B cell (primary cell): ENCODE results near the gene FADS1. TPM values are rescaled to one million over a fixed set of nuclear protein-coding genes. Genes with fewer than 3 reads are reported as not detected.

Experiments used
- ATAC-seq: fragments of 200-7000 bp; cut with Tn5 transposase; one replicate; pipeline ENCODE4 v1.10.0; 2021; ENCODE audit warnings: low read depth, mild to moderate bottlenecking, moderate number of reproducible peaks, moderate library complexity
- CTCF ChIA-PET: fragments of 350-600 bp; sonication (Branson Sonifier 250); formaldehyde crosslinking; loops from one replicate; lab custom pipeline; 2021; ENCODE audit warnings: antibody characterized with exemption, inconsistent platforms; lab: Charles Lee
- POLR2A ChIA-PET: fragments of 350-600 bp; sonication (Branson Sonifier 250); formaldehyde crosslinking; loops from one replicate; lab custom pipeline; 2021; ENCODE audit warnings: antibody characterized with exemption; lab: Charles Lee
- DNase-seq: peaks from one replicate; pipeline ENCODE4 v3.0.0; 2013
- H2AFZ ChIP-seq: 2 replicates; pipeline ENCODE4 v1.6.1; 2012; ENCODE audit warnings: mild to moderate bottlenecking, low read depth, low read length; ENCODE audit not compliant: insufficient read depth, poor library complexity, severe bottlenecking
- H3K27ac ChIP-seq, 2 donors: 1 replicate in 1 of 2; 2 replicates in 1 of 2; pipeline ENCODE4 v1.5.1; 2012 to 2013; ENCODE audit warnings: low read length in 2 of 2, mild to moderate bottlenecking in 2 of 2, moderate library complexity in 1 of 2
- H3K27me3 ChIP-seq, 4 experiments: fragments of 200-600 bp in 1 of 4; sonication (generic) in 1 of 4; replicated peaks in 1 of 4; 1 replicate in 2 of 4; 2 replicates in 2 of 4; pipeline versions ENCODE4 v1.6.1 to v1.7.0; 2013 to 2016; ENCODE audit warnings: low read length in 3 of 4, mild to moderate bottlenecking in 2 of 4, mixed read lengths in 1 of 4, moderate library complexity in 1 of 4; ENCODE audit not compliant: insufficient read depth in 4 of 4, control insufficient read depth in 3 of 4; ENCODE audit errors: control extremely low read depth in 1 of 4
- H3K36me3 ChIP-seq, 2 experiments: replicated peaks in 1 of 2; 1 replicate in 1 of 2; 2 replicates in 1 of 2; pipeline versions ENCODE4 v1.6.1 to v1.7.1; 2013; ENCODE audit warnings: low read length in 1 of 2; ENCODE audit not compliant: insufficient read depth in 2 of 2, control insufficient read depth in 1 of 2; ENCODE audit errors: control extremely low read depth in 1 of 2, extremely low read depth in 1 of 2
- H3K4me1 ChIP-seq, 2 donors: fragments of 200-600 bp in 1 of 2; sonication (generic) in 1 of 2; 1 replicate in 1 of 2; 2 replicates in 1 of 2; pipeline versions ENCODE4 v1.5.1 to v1.6.1; 2013 to 2017; ENCODE audit warnings: low read length in 2 of 2; ENCODE audit not compliant: control insufficient read depth in 2 of 2, insufficient read depth in 2 of 2
- H3K4me2 ChIP-seq: replicated peaks from 2 replicates; pipeline ENCODE3; 2012; ENCODE audit warnings: mild to moderate bottlenecking, low read depth, low read length; ENCODE audit not compliant: poor library complexity, severe bottlenecking
- H3K4me3 ChIP-seq, 5 experiments: fragments of 200-600 bp in 1 of 5; sonication (generic) in 1 of 5; 1 replicate in 3 of 5; 2 replicates in 2 of 5; pipeline versions ENCODE4 v1.5.1 to v1.7.0; 2011 to 2016; ENCODE audit warnings: low read length in 4 of 5, mild to moderate bottlenecking in 4 of 5, low read depth in 2 of 5, control low read depth in 1 of 5, moderate library complexity in 1 of 5; ENCODE audit not compliant: insufficient read depth in 1 of 5; ENCODE audit errors: control extremely low read depth in 1 of 5, extremely low read depth in 1 of 5
- H3K79me2 ChIP-seq: fragments of 200-600 bp; sonication (generic); one replicate; pipeline ENCODE4 v1.6.0; 2016; ENCODE audit warnings: low read length; ENCODE audit not compliant: control insufficient read depth, insufficient read depth
- H3K9ac ChIP-seq: fragments of 200-600 bp; sonication (generic); 2 replicates; pipeline ENCODE4 v1.6.1; 2017; ENCODE audit warnings: mild to moderate bottlenecking, low read length, moderate library complexity
- H3K9me3 ChIP-seq, 3 donors: one replicate each; pipeline versions ENCODE4 v1.6.1 to v1.7.1; 2013; ENCODE audit warnings: low read length in 2 of 3; ENCODE audit not compliant: control insufficient read depth in 2 of 3, insufficient read depth in 1 of 3; ENCODE audit errors: control extremely low read depth in 1 of 3
- H4K20me1 ChIP-seq: 2 replicates; pipeline ENCODE4 v1.6.0; 2012; ENCODE audit warnings: mild to moderate bottlenecking, low read length; ENCODE audit not compliant: insufficient read depth, control insufficient read depth, poor library complexity, severe bottlenecking
- H3K27ac Mint-ChIP-seq: one replicate; pipeline ENCODE4 v1.8.0; 2021; ENCODE audit warnings: mixed read lengths
- H3K27me3 Mint-ChIP-seq: one replicate; pipeline ENCODE4 v1.8.0; 2021; ENCODE audit warnings: mixed read lengths
- H3K4me1 Mint-ChIP-seq: one replicate; pipeline ENCODE4 v1.8.0; 2021; ENCODE audit warnings: mixed read lengths
- H3K4me3 Mint-ChIP-seq: one replicate; pipeline ENCODE4 v1.8.0; 2021; ENCODE audit warnings: mixed read lengths
- H3K9me3 Mint-ChIP-seq: one replicate; pipeline ENCODE4 v1.8.0; 2022; ENCODE audit warnings: mixed read lengths; ENCODE audit not compliant: insufficient read depth
- EZH2 ChIP-seq: IDR thresholded peaks from 2 replicates; pipeline ENCODE4 v1.6.1; 2012; ENCODE audit warnings: borderline replicate concordance, low read depth, mild to moderate bottlenecking, moderate library complexity, low read length; ENCODE audit not compliant: insufficient read depth, poor library complexity, severe bottlenecking
- WGBS: methylation state at CpG from one replicate; pipeline ENCODE4 v1.1.5; 2013; ENCODE audit warnings: missing lambda C conversion rate; ENCODE audit not compliant: insufficient coverage; 5-methylcytosine and 5-hydroxymethylcytosine counted together
- intact Hi-C: fragments of 100-400 bp; cut with micrococcal nuclease; formaldehyde crosslinking; loops from one replicate; pipeline ENCODE4 v1.10.0; 2022
- polyA plus RNA-seq: library from polyadenylated mRNA; depleted of rRNA; stranded (reverse); fragments of >200 nt; gene quantifications from 2 replicates; pipeline ENCODE4 v1.2.3, GENCODE V29; 2012
- total RNA-seq, 2 donors: library from RNA; stranded (reverse); fragments of 120-200 nt in 1 of 2; gene quantifications; 1 replicate in 1 of 2; 2 replicates in 1 of 2; pipeline versions ENCODE4 v1.2.3 to v1.2.4, GENCODE V29; 2013 to 2022
- TF ChIP-seq, protein P1 (sequence below): fragments of 200-600 bp; IDR thresholded peaks from one replicate; pipeline ENCODE4 v1.8.0; 2022; ENCODE audit warnings: antibody characterized with exemption, mild to moderate bottlenecking

Gene FADS1
- total and polyA plus RNA-seq, 2 donors (not counting 1 experiment from before 2014, with no cell fraction given): 0.39 to 15.6 TPM

DNA sequence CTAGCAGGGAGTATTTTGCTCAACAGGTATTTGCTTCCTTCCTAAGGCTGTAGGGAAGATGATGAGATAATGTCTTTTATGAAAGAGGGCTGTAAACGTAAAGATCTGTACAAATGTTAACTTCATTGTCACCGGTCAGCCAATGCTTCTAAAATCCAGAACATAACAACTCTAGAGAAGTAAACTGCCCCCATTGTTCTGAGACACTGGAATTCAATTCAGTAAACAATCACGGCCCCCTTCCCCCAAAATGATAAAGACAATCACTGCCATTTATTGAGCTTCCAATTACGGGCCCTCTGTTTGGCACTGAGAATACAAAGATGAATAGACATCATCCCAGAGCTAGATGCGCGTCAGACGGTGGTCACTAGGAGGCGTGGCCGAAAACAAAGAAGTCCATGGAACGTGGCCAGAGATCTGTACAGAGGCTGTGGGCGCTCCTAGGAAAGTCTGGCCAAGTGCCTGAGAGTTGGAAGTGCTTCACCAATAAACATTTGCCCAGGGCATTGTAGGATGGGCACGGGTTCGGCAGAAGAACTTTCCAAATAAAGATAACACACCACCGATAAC, 25.0 kb downstream of the FADS1 start:
- ChIA-PET POLR2A (interaction anchor here (1.9 kb wide), 1 partner anchor 332 kb away, joined by 6 read pairs; the partner anchor contains the start of gene INCENP), CTCF (interaction anchor here (0.6 to 3.8 kb wide), 6 partner anchors 9 to 515 kb away, joined by 3 to 32 read pairs (median 9); no protein-coding TSS in a partner anchor)
- no peaks in the 10 kb centered on the region for H3K27me3 Mint-ChIP-seq
- 6% methylated on average over 14 of the region's 14 CpGs for whole genome bisulfite sequencing
- H2AFZ ChIP-seq: peak overlapping the region; percentile 99
- peak overlapping the region; percentile 92 to 96 for H3K27ac ChIP-seq
- H3K4me1 ChIP-seq: peaks cover 11 to 25% of the 10 kb centered on the region in 2 donors
- no peaks in the 10 kb centered on the region for H3K27me3 ChIP-seq
- intact Hi-C loops: loop anchor here (1.0 to 5.0 kb wide), 6 partner anchors 25 to 880 kb away; partner anchors contain the start of genes FADS1 and TMEM109
- peak overlapping the region; percentile 87 for H3K9ac ChIP-seq
- H3K36me3 ChIP-seq: peaks cover 0 to 42% of the 10 kb centered on the region in 2 experiments
- DNase-seq: no peak
- H3K4me2 ChIP-seq: peak overlapping the region; percentile 80
- no peaks in the 10 kb centered on the region for H3K9me3 Mint-ChIP-seq
- peak overlapping the region; percentile 93 for H3K4me3 Mint-ChIP-seq
- H3K9me3 ChIP-seq: no peaks in the 10 kb centered on the region
- peaks cover 73% of the 10 kb centered on the region for H3K79me2 ChIP-seq
- H4K20me1 ChIP-seq: no peaks in the 10 kb centered on the region
- peak overlapping the region; percentile 80 to 94 (median 88) for H3K4me3 ChIP-seq
- H3K4me1 Mint-ChIP-seq: peaks cover 32% of the 10 kb centered on the region
- H3K27ac Mint-ChIP-seq: peak overlapping the region; percentile 97
- no peak for TF ChIP-seq EZH2
- TF ChIP-seq, protein P1, sequence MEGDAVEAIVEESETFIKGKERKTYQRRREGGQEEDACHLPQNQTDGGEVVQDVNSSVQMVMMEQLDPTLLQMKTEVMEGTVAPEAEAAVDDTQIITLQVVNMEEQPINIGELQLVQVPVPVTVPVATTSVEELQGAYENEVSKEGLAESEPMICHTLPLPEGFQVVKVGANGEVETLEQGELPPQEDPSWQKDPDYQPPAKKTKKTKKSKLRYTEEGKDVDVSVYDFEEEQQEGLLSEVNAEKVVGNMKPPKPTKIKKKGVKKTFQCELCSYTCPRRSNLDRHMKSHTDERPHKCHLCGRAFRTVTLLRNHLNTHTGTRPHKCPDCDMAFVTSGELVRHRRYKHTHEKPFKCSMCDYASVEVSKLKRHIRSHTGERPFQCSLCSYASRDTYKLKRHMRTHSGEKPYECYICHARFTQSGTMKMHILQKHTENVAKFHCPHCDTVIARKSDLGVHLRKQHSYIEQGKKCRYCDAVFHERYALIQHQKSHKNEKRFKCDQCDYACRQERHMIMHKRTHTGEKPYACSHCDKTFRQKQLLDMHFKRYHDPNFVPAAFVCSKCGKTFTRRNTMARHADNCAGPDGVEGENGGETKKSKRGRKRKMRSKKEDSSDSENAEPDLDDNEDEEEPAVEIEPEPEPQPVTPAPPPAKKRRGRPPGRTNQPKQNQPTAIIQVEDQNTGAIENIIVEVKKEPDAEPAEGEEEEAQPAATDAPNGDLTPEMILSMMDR: no peak
- no peak for ATAC-seq

DNA sequence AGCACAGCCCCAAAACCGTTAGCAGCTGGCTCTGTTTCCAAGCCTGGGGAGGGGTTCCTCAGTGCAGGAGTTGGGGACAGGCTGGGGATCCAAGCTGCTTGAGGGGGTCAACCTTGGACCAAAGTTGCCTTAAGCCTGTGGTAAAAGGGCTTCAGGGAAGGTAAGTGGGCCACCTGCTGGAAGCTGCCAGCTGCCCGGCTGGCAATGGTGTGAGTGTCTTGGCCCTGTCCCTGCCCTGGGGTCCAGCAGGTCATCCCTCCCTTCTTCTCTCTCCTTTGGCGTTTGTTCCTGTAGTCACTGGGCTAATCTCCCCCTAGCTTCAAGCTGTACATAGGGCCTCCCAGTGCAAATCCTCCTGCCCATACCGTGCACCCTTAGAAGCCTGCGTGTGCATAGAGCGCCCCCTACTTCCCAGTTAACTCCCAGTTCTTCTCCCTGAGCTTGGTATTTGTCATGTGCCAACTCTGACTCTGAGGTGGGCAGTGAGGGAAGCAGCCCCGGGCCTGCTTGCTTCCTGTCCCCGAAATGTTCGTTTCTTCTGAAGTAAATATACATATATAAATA, 28.8 kb downstream of the FADS1 start:
- WGBS: 77% methylated on average over 6 of the region's 9 CpGs
- no peaks in the 10 kb centered on the region for H3K27me3 ChIP-seq
- H3K4me3 ChIP-seq: no peak overlapping the region
- Mint-ChIP-seq H3K27ac (no peak overlapping the region), H3K4me3 (no peak overlapping the region), H3K9me3 (no peaks in the 10 kb centered on the region), H3K27me3 (no peaks in the 10 kb centered on the region), H3K4me1 (peaks cover 27% of the 10 kb centered on the region)
- CTCF ChIA-PET: interaction anchor here (0.8 to 2.7 kb wide), 5 partner anchors 9 to 320 kb away, joined by 3 to 24 read pairs (median 3); no protein-coding TSS in a partner anchor
- H3K79me2 ChIP-seq: peaks cover 39% of the 10 kb centered on the region
- POLR2A ChIA-PET: interaction anchor here (0.8 kb wide), 1 partner anchor 92 kb away, joined by 4 read pairs; no protein-coding TSS in a partner anchor
- no peak for DNase-seq
- peaks cover 0 to 43% of the 10 kb centered on the region in 2 experiments for H3K36me3 ChIP-seq
- no peak overlapping the region for H2AFZ ChIP-seq
- H3K9me3 ChIP-seq: no peaks in the 10 kb centered on the region
- ATAC-seq: no peak
- no peak overlapping the region for H3K9ac ChIP-seq
- peaks cover 11% of the 10 kb centered on the region for H4K20me1 ChIP-seq
- H3K27ac ChIP-seq: no peak overlapping the region
- intact Hi-C loops: no loop called here
- no peak overlapping the region for H3K4me2 ChIP-seq
- TF ChIP-seq EZH2: no peak
- TF ChIP-seq, protein P1: no peak
- H3K4me1 ChIP-seq: peaks cover 15 to 26% of the 10 kb centered on the region in 2 donors
